Neural progenitor cell (in vitro differentiated cells): ENCODE data around the gene SPTSSA.

Source experiments
- EZH2 ChIP-seq: fragments of 200-600 bp; sonication (generic); IDR thresholded peaks from 2 replicates; pipeline ENCODE4 v1.6.1; 2017; ENCODE audit warnings: antibody characterized with exemption, mild to moderate bottlenecking, moderate library complexity
- EZH2phosphoT487 ChIP-seq: fragments of 200-600 bp; sonication (generic); IDR thresholded peaks from 2 replicates; pipeline ENCODE4 v1.6.1; 2017; ENCODE audit warnings: antibody characterized with exemption
- TF ChIP-seq, protein P1 (sequence below): fragments of 200-600 bp; sonication (generic); IDR thresholded peaks from 2 replicates; pipeline ENCODE4 v1.5.1; 2017; ENCODE audit warnings: antibody characterized with exemption, mild to moderate bottlenecking

DNA sequence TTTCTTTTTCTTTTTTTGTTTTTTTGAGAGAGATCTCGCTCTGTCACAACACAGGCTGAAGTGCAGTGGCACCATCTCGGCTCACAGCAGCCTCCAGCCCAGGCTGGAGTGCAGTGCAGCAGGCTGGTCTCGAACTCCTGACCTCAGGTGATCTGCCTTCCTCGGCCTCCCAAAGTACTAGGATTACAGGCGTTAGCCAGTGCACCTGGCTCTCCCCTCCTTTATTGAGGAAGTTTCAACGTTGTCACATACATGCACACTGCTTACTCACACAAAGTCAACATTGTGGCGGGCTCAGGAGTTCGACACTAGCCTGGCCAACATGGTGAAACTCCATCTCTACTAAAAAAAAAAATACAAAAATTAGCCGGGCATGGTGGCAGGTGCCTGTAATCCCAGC, 45.4 kb upstream of the SPTSSA start:
- TF ChIP-seq, protein P1, sequence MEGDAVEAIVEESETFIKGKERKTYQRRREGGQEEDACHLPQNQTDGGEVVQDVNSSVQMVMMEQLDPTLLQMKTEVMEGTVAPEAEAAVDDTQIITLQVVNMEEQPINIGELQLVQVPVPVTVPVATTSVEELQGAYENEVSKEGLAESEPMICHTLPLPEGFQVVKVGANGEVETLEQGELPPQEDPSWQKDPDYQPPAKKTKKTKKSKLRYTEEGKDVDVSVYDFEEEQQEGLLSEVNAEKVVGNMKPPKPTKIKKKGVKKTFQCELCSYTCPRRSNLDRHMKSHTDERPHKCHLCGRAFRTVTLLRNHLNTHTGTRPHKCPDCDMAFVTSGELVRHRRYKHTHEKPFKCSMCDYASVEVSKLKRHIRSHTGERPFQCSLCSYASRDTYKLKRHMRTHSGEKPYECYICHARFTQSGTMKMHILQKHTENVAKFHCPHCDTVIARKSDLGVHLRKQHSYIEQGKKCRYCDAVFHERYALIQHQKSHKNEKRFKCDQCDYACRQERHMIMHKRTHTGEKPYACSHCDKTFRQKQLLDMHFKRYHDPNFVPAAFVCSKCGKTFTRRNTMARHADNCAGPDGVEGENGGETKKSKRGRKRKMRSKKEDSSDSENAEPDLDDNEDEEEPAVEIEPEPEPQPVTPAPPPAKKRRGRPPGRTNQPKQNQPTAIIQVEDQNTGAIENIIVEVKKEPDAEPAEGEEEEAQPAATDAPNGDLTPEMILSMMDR, result no peak
- TF ChIP-seq EZH2 (no peak), EZH2phosphoT487 (no peak)
